ENCODE measurements around the gene WDPCP.
"Not testable (repeated sequence)": the region's sequence is repeated elsewhere in the genome, so short reads cannot be mapped to it uniquely, and the experiment has no call there.

WDPCP gene

GRCh38 chr2:63544017-63544627 lies 44.2 kb downstream of the WDPCP start:
- DNase-seq (ENCODE audit: low spot score) = peak; percentile 30

GRCh38 chr2:63539416-63540162 lies 48.7 kb downstream of the WDPCP start:
- DNase-seq (ENCODE audit: low spot score) = no peak

GRCh38 chr2:63538390-63538789 lies 49.9 kb downstream of the WDPCP start:
- no peak for DNase-seq (ENCODE audit: low spot score)

- DNase-seq (ENCODE audit: low spot score) = no peak
These were observed 51.0 kb downstream of the WDPCP start for GRCh38 chr2:63537306-63537705.

GRCh38 chr2:63530704-63531279 lies 57.5 kb downstream of the WDPCP start:
- DNase-seq (ENCODE audit: low spot score) = no peak

GRCh38 chr2:63525905-63526304 lies 62.4 kb downstream of the WDPCP start:
- DNase-seq (ENCODE audit: low spot score) = no peak

- DNase-seq (ENCODE audit: low spot score) = no peak
These were observed 65.3 kb downstream of the WDPCP start for GRCh38 chr2:63522950-63523349.

GRCh38 chr2:63520793-63521192 lies 67.5 kb downstream of the WDPCP start:
- no peak for DNase-seq (ENCODE audit: low spot score)

GRCh38 chr2:63514781-63515180 lies 73.5 kb downstream of the WDPCP start:
- DNase-seq (ENCODE audit: low spot score) = no peak

GRCh38 chr2:63514237-63514716 lies 74.0 kb downstream of the WDPCP start:
- no peak for DNase-seq (ENCODE audit: low spot score)

- DNase-seq (ENCODE audit: low spot score) = no peak
These were observed 82.0 kb downstream of the WDPCP start for GRCh38 chr2:63506320-63506719.

- no peak for DNase-seq (ENCODE audit: low spot score)
These were observed 84.5 kb downstream of the WDPCP start for GRCh38 chr2:63503818-63504217.

- no peak for DNase-seq (ENCODE audit: low spot score)
These were observed 87.9 kb downstream of the WDPCP start for GRCh38 chr2:63500398-63500797.

- no peak for DNase-seq (ENCODE audit: low spot score)
These were observed 90.7 kb downstream of the WDPCP start for GRCh38 chr2:63497576-63497975.

GRCh38 chr2:63494968-63495367 lies 93.3 kb downstream of the WDPCP start:
- no peak for DNase-seq (ENCODE audit: low spot score)

GRCh38 chr2:63494100-63494499 lies 94.2 kb downstream of the WDPCP start:
- no peak for DNase-seq (ENCODE audit: low spot score)

GRCh38 chr2:63488118-63488713 lies 100.1 kb downstream of the WDPCP start:
- DNase-seq (ENCODE audit: low spot score) = peak; percentile 53

GRCh38 chr2:63486861-63487290 lies 101.4 kb downstream of the WDPCP start:
- no peak for DNase-seq (ENCODE audit: low spot score)

GRCh38 chr2:63484901-63485300 lies 103.4 kb downstream of the WDPCP start:
- no peak for DNase-seq (ENCODE audit: low spot score)

GRCh38 chr2:63484481-63484880 lies 103.8 kb downstream of the WDPCP start:
- no peak for DNase-seq (ENCODE audit: low spot score)

GRCh38 chr2:63477686-63478085 lies 110.6 kb downstream of the WDPCP start:
- DNase-seq (ENCODE audit: low spot score) = no peak

- not testable (repeated sequence) for DNase-seq (ENCODE audit: low spot score)
These were observed 119.0 kb downstream of the WDPCP start for GRCh38 chr2:63469313-63469712.

- peak; percentile 21 for DNase-seq (ENCODE audit: low spot score)
These were observed 122.6 kb downstream of the WDPCP start for GRCh38 chr2:63465633-63466032.
